Activated naive CD8-positive, alpha-beta T cell treated with anti-CD3 and anti-CD28 coated beads, Interleukin-2, amount 50 U/mL, for 24 hours (primary cell): ENCODE data around the gene CACNA1H.
"Not testable (repeated sequence)": the region's sequence is repeated elsewhere in the genome, so short reads cannot be mapped to it uniquely, and the experiment has no call there.

Experiments used
- ATAC-seq: fragments of 150-1000 bp; cut with Tn5 transposase; one replicate; pipeline ENCODE4 v1.10.0; 2021
- DNase-seq: peaks from one replicate; pipeline ENCODE4 v3.0.0; 2021
- H3K27ac Mint-ChIP-seq: one replicate; pipeline ENCODE4 v1.8.0; 2021; ENCODE audit warnings: mild to moderate bottlenecking, mixed read lengths
- H3K27me3 Mint-ChIP-seq: one replicate; pipeline ENCODE4 v1.8.0; 2021; ENCODE audit warnings: mixed read lengths
- H3K36me3 Mint-ChIP-seq: one replicate; pipeline ENCODE4 v1.8.0; 2021; ENCODE audit warnings: low read depth, mixed read lengths
- H3K4me1 Mint-ChIP-seq: one replicate; pipeline ENCODE4 v1.8.0; 2021; ENCODE audit warnings: mixed read lengths
- H3K4me3 Mint-ChIP-seq: one replicate; pipeline ENCODE4 v1.8.0; 2021; ENCODE audit warnings: mild to moderate bottlenecking, moderate library complexity, mixed read lengths
- H3K9me3 Mint-ChIP-seq: one replicate; pipeline ENCODE4 v1.8.0; 2021; ENCODE audit warnings: mixed read lengths

Gene CACNA1H

GRCh38 chr16:1243907-1244850, 91.3 kb downstream of the CACNA1H start:
- not testable (repeated sequence) for H3K27ac Mint-ChIP-seq, H3K4me3 Mint-ChIP-seq, H3K36me3 Mint-ChIP-seq, H3K9me3 Mint-ChIP-seq, H3K27me3 Mint-ChIP-seq, DNase-seq, H3K4me1 Mint-ChIP-seq
- peak; percentile 15 for ATAC-seq

- no peaks in the 10 kb centered on the region for H3K9me3 Mint-ChIP-seq
- H3K4me3 Mint-ChIP-seq = no peak overlapping the region
- H3K27me3 Mint-ChIP-seq = peaks cover 9% of the 10 kb centered on the region
- peaks cover 3% of the 10 kb centered on the region for H3K4me1 Mint-ChIP-seq
- H3K36me3 Mint-ChIP-seq = no peaks in the 10 kb centered on the region
- no peak for DNase-seq
- no peak overlapping the region for H3K27ac Mint-ChIP-seq
- ATAC-seq = no peak
These were observed 92.0 kb downstream of the CACNA1H start for GRCh38 chr16:1244881-1245280.

- Mint-ChIP-seq H3K27ac (no peak overlapping the region), H3K27me3 (peaks cover 9% of the 10 kb centered on the region), H3K4me3 (no peak overlapping the region), H3K9me3 (no peaks in the 10 kb centered on the region), H3K36me3 (no peaks in the 10 kb centered on the region), H3K4me1 (peaks cover 3% of the 10 kb centered on the region)
- DNase-seq (no peak), ATAC-seq (no peak)
These were observed 92.6 kb downstream of the CACNA1H start for GRCh38 chr16:1245452-1246020.

GRCh38 chr16:1247903-1248537, 95.1 kb downstream of the CACNA1H start:
- not testable (repeated sequence) for H3K9me3 Mint-ChIP-seq, DNase-seq, ATAC-seq, H3K36me3 Mint-ChIP-seq, H3K27me3 Mint-ChIP-seq, H3K4me3 Mint-ChIP-seq, H3K4me1 Mint-ChIP-seq, H3K27ac Mint-ChIP-seq

- H3K27ac Mint-ChIP-seq, H3K9me3 Mint-ChIP-seq, H3K4me1 Mint-ChIP-seq, H3K27me3 Mint-ChIP-seq, DNase-seq, H3K36me3 Mint-ChIP-seq, H3K4me3 Mint-ChIP-seq: not testable (repeated sequence)
- ATAC-seq = peak; percentile 21
These were observed 96.3 kb downstream of the CACNA1H start for GRCh38 chr16:1249031-1249755.

- H3K4me3 Mint-ChIP-seq, DNase-seq, H3K36me3 Mint-ChIP-seq, H3K27ac Mint-ChIP-seq, H3K27me3 Mint-ChIP-seq, ATAC-seq, H3K9me3 Mint-ChIP-seq, H3K4me1 Mint-ChIP-seq: not testable (repeated sequence)
These were observed 100.9 kb downstream of the CACNA1H start for GRCh38 chr16:1253701-1254364.

GRCh38 chr16:1254821-1255220, 101.9 kb downstream of the CACNA1H start:
- H3K9me3 Mint-ChIP-seq = not testable (repeated sequence)

GRCh38 chr16:1255276-1256122, 102.6 kb downstream of the CACNA1H start, which contains the start of gene TPSD1:
Gene TPSD1, plus strand, starts transcription at chr16:1256069. Its CDS starts 212 bp downstream, at chr16:1256281.
- not testable (repeated sequence) for H3K27me3 Mint-ChIP-seq, H3K27ac Mint-ChIP-seq, H3K36me3 Mint-ChIP-seq, DNase-seq, H3K4me1 Mint-ChIP-seq, ATAC-seq, H3K4me3 Mint-ChIP-seq, H3K9me3 Mint-ChIP-seq

More at GRCh38 chr16:1254821-1255220, 101.9 kb downstream of the CACNA1H start:
- not testable (repeated sequence) for DNase-seq, H3K27me3 Mint-ChIP-seq, H3K27ac Mint-ChIP-seq, ATAC-seq, H3K36me3 Mint-ChIP-seq, H3K4me1 Mint-ChIP-seq, H3K4me3 Mint-ChIP-seq

- not testable (repeated sequence) for H3K27ac Mint-ChIP-seq, H3K4me1 Mint-ChIP-seq, H3K36me3 Mint-ChIP-seq, H3K9me3 Mint-ChIP-seq, ATAC-seq, H3K4me3 Mint-ChIP-seq, DNase-seq
- peaks cover 13% of the 10 kb centered on the region for H3K27me3 Mint-ChIP-seq
These were observed 103.5 kb downstream of the CACNA1H start for GRCh38 chr16:1256296-1256873.

GRCh38 chr16:1256874-1257322, 104.0 kb downstream of the CACNA1H start:
- H3K4me1 Mint-ChIP-seq = peaks cover 2% of the 10 kb centered on the region
- H3K4me3 Mint-ChIP-seq = no peak overlapping the region
- DNase-seq = no peak
- H3K27ac Mint-ChIP-seq = no peak overlapping the region
- no peaks in the 10 kb centered on the region for H3K36me3 Mint-ChIP-seq
- H3K27me3 Mint-ChIP-seq = peaks cover 16% of the 10 kb centered on the region
- no peaks in the 10 kb centered on the region for H3K9me3 Mint-ChIP-seq
- peak; percentile 27 for ATAC-seq

- H3K4me1 Mint-ChIP-seq = peaks cover 2% of the 10 kb centered on the region
- peaks cover 22% of the 10 kb centered on the region for H3K27me3 Mint-ChIP-seq
- H3K36me3 Mint-ChIP-seq = no peaks in the 10 kb centered on the region
- H3K4me3 Mint-ChIP-seq = no peak overlapping the region
- no peak for DNase-seq
- no peak overlapping the region for H3K27ac Mint-ChIP-seq
- ATAC-seq = no peak
- H3K9me3 Mint-ChIP-seq = no peaks in the 10 kb centered on the region
These were observed 104.8 kb downstream of the CACNA1H start for GRCh38 chr16:1257561-1258224.

GRCh38 chr16:1258225-1258600, 105.3 kb downstream of the CACNA1H start:
- Mint-ChIP-seq H3K27me3 (peaks cover 22% of the 10 kb centered on the region), H3K4me1 (peaks cover 2% of the 10 kb centered on the region)
- no peak for ATAC-seq

More at GRCh38 chr16:1258225-1258600, 105.3 kb downstream of the CACNA1H start:
- H3K27ac Mint-ChIP-seq = no peak overlapping the region
- DNase-seq = no peak
- no peak overlapping the region for H3K4me3 Mint-ChIP-seq
- no peaks in the 10 kb centered on the region for H3K9me3 Mint-ChIP-seq
- no peaks in the 10 kb centered on the region for H3K36me3 Mint-ChIP-seq
